Medulla oblongata (tissue), 1 donor: ENCODE results near the gene ILDR1.

ENCODE experiments used
- DNase-seq: peaks from one replicate; pipeline ENCODE4 v3.0.0-alpha.2; 2015; ENCODE audit errors: extremely low spot score

ILDR1 gene

GRCh38 chr3:122019493-122019892, 2.6 kb downstream of the ILDR1 start:
- no peak for DNase-seq

- no peak for DNase-seq
Measured at GRCh38 chr3:122014741-122015140, 7.3 kb downstream of the ILDR1 start.

- no peak for DNase-seq
Measured at GRCh38 chr3:122013448-122013925, 8.6 kb downstream of the ILDR1 start.

GRCh38 chr3:122012821-122013220, 9.2 kb downstream of the ILDR1 start:
- DNase-seq = no peak

GRCh38 chr3:122011396-122011795, 10.7 kb downstream of the ILDR1 start:
- no peak for DNase-seq

GRCh38 chr3:122010506-122010905, 11.5 kb downstream of the ILDR1 start:
- no peak for DNase-seq

GRCh38 chr3:122008166-122008565, 13.9 kb downstream of the ILDR1 start:
- no peak for DNase-seq

GRCh38 chr3:122006267-122006666, 15.8 kb downstream of the ILDR1 start:
- DNase-seq = no peak

- DNase-seq = no peak
Measured at GRCh38 chr3:122004991-122005565, 17.0 kb downstream of the ILDR1 start.

- no peak for DNase-seq
Measured at GRCh38 chr3:122004107-122004506, 17.9 kb downstream of the ILDR1 start.

GRCh38 chr3:122003606-122004005, 18.4 kb downstream of the ILDR1 start:
- no peak for DNase-seq

GRCh38 chr3:122003112-122003511, 18.9 kb downstream of the ILDR1 start:
- DNase-seq = peak; percentile 27

- no peak for DNase-seq
Measured at GRCh38 chr3:122002611-122003010, 19.4 kb downstream of the ILDR1 start.

- DNase-seq = no peak
Measured at GRCh38 chr3:122001892-122002291, 20.2 kb downstream of the ILDR1 start.

GRCh38 chr3:122000936-122001605, 21.0 kb downstream of the ILDR1 start:
- DNase-seq = no peak

GRCh38 chr3:121999931-122000330, 22.1 kb downstream of the ILDR1 start:
- DNase-seq = no peak

GRCh38 chr3:121998611-121999473, 23.2 kb downstream of the ILDR1 start:
- DNase-seq = peak; percentile 58

GRCh38 chr3:121998030-121998580, 23.9 kb downstream of the ILDR1 start:
- DNase-seq = peak; percentile 44

GRCh38 chr3:121997372-121997771, 24.7 kb downstream of the ILDR1 start:
- DNase-seq = no peak

GRCh38 chr3:121996441-121996840, 25.6 kb downstream of the ILDR1 start:
- no peak for DNase-seq

- peak; percentile 80 for DNase-seq
Measured at GRCh38 chr3:121995161-121996137, 26.6 kb downstream of the ILDR1 start.
